Myocyte (in vitro differentiated cells): ENCODE results near the gene PSMB1. TPM values are rescaled to one million over a fixed set of nuclear protein-coding genes. Genes with fewer than 3 reads are reported as not detected.
A peak's percentile ranks its signal among the peaks of the same experiment; 100 is the strongest.
"Not testable (repeated sequence)": the region's sequence is repeated elsewhere in the genome, so short reads cannot be mapped to it uniquely, and the experiment has no call there.

ENCODE experiments used
- DNase-seq: peaks from one replicate; pipeline ENCODE4 v3.0.0-alpha.2; 2012; ENCODE audit warnings: low read depth
- total RNA-seq: library from RNA; depleted of rRNA; stranded (reverse); fragments of >200 nt; gene quantifications from 2 replicates; pipeline ENCODE4 v1.2.3, GENCODE V29; 2014

PSMB1 gene
- total RNA-seq, 1 donor from 2014 or later = 290 TPM

GRCh38 chr6:170504479-170504878, 48.6 kb downstream of the PSMB1 start:
- DNase-seq = no peak

- no peak for DNase-seq
Measured at GRCh38 chr6:170503414-170503761, 49.7 kb downstream of the PSMB1 start.

- DNase-seq = not testable (repeated sequence)
Measured at GRCh38 chr6:170502733-170503413, 50.2 kb downstream of the PSMB1 start.

- not testable (repeated sequence) for DNase-seq
Measured at GRCh38 chr6:170502268-170502667, 50.8 kb downstream of the PSMB1 start.

GRCh38 chr6:170500955-170501590, 52.0 kb downstream of the PSMB1 start:
- no peak for DNase-seq

- DNase-seq = no peak
Measured at GRCh38 chr6:170497841-170498301, 55.2 kb downstream of the PSMB1 start.

- no peak for DNase-seq
Measured at GRCh38 chr6:170493354-170493753, 59.8 kb downstream of the PSMB1 start.

GRCh38 chr6:170490259-170490658, 62.8 kb downstream of the PSMB1 start:
- peak; percentile 24 for DNase-seq

- DNase-seq = peak; percentile 55
Measured at GRCh38 chr6:170489836-170490235, 63.3 kb downstream of the PSMB1 start.

- DNase-seq = no peak
Measured at GRCh38 chr6:170487707-170488329, 65.3 kb downstream of the PSMB1 start.

GRCh38 chr6:170485159-170485558, 67.9 kb downstream of the PSMB1 start:
- no peak for DNase-seq

Other genes with a start within 250 kb of the PSMB1 start
- gene FAM120B, start 246.5 kb downstream of the PSMB1 start, total RNA-seq = 14.9 and 18.1 TPM in 2 replicates
- gene TBP, start 1.1 kb upstream of the PSMB1 start, total RNA-seq = 9.6 and 10.7 TPM in 2 replicates
- 88.7 and 119 TPM in 2 replicates for gene PDCD2, start 31.3 kb upstream of the PSMB1 start, total RNA-seq